ENCODE data around the gene SLC2A4RG. TPM values are rescaled to one million over a fixed set of nuclear protein-coding genes. Genes with fewer than 3 reads are reported as not detected.

The SLC2A4RG gene
- total RNA-seq, 8 experiments from 2014 or later = 19.8 to 57.5 (median 36.4) TPM

DNA sequence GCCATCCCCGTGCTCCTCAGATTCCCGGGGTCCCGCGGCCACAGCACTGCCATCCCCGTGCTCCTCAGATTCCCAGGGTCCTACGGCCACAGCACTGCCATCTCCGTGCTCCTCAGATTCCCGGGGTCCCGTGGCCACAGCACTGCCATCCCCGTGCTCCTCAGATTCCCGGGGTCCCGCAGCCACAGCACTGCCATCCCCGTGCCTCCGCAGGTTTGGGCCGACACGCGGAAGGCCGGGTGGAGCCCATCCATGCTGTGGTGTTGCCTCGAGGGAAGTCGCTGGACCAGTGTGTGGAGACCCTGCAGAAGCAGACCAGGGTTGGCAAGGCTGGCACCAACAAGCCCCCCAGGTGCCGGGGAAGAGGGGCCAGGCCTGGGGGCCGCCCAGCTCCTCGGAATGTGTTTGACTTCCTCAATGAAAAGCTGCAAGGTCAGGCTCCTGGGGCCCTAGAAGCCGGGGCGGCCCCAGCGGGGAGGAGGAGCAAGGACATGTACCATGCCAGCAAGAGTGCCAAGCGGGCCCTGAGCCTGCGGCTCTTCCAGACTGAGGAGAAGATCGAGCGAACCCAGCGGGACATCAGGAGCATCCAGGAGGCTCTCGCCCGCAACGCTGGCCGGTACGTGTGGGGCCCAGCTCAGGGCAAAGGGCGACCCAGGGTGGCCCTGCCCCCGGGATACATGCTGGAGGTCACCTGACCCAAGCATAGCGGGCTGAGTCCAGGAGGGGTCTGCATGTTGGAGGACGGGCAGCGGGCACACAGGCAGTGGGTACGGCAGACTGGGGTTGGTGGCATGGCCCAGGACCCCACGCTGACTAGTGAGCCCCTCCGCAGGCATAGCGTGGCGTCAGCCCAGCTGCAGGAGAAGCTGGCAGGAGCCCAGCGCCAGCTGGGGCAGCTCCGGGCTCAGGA is 4.4 kb upstream of the SLC2A4RG start:
- no peak overlapping the region for H3K27ac ChIP-seq
- no peak for ATAC-seq (replicated peaks in 6 of 8)
- H3K4me3 ChIP-seq = no peak overlapping the region
- peaks cover 8 to 18% of the 10 kb centered on the region in 2 donors for H3K4me1 ChIP-seq (replicated peaks in 1 of 2)
- 87 to 93% (median 93%) methylated on average over 2 to 20 of the region's 48 CpGs; no CpG with 5 or more reads in 6 of the 10 experiments for WGBS, 10 experiments
- in situ Hi-C loops (cut with MboI; ENCODE audit: low pct_unique_long_range_greater_than_20kb in 2 of 9, low sequenced_read_pairs in 9 of 9, unreplicated experiment in 9 of 9) = no loop called here

- peaks cover 8 to 18% of the 10 kb centered on the region in 2 donors for H3K4me1 ChIP-seq (replicated peaks in 1 of 2)
- in situ Hi-C loops (cut with MboI; ENCODE audit: low pct_unique_long_range_greater_than_20kb in 2 of 9, low sequenced_read_pairs in 9 of 9, unreplicated experiment in 9 of 9) = no loop called here
- no peak within 1 kb of the TSS for H3K4me3 ChIP-seq
- H3K27ac ChIP-seq = no peak within 1 kb of the TSS
- WGBS, 10 experiments = 89 to 100% (median 90%) methylated on average over 2 to 17 of the region's 31 CpGs; no CpG with 5 or more reads in 7 of the 10 experiments
- no peak for ATAC-seq (replicated peaks in 6 of 8)
Observed at GRCh38 chr20:63735859-63736718, 3.5 kb upstream of the SLC2A4RG start, which contains the start of gene LIME1. Gene LIME1, plus strand, starts transcription at chr20:63736664. Its CDS starts 886 bp downstream, at chr20:63737550.

DNA sequence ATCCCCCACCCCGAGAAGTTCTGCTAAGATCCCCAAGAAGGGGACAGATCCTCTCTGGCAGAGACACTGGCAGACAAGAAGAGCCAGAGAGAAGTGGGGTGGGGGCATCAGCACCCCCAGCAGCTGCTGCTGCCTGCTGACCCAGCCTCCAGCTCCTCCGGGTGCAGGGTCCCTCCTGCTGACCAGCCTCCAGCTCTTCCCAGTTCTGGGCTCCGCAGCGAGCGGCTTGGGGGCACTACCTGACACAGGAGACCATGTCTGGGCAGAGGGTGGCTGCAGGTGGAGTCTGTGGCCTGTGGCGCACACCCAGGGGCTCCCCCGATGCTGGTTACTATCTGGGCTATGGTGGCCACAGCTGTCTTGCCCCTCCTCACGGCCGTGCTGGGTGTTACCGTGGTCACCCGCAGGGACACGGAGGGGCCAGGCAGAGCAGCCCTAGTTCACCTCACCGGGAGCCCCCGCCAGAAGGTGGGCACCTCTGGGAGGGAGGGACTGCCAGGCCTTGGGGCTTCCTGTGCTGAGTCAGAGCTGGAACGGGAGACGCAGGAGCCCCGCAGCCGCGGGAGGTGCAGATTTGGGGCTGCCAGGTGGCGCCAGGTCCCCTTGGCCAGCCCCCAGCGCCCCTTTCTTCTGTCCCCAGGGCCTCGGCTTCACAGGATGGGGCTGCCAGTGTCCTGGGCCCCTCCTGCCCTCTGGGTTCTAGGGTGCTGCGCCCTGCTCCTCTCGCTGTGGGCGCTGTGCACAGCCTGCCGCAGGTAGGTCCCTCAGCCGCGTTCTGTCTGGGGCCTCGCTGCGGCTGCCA is 2.5 kb upstream of the SLC2A4RG start:
- ATAC-seq (replicated peaks in 6 of 8) = no peak
- H3K4me1 ChIP-seq (replicated peaks in 1 of 2) = peaks cover 17 to 26% of the 10 kb centered on the region in 2 donors
- no peak overlapping the region for H3K4me3 ChIP-seq

GRCh38 chr20:63737695-63737944 is 2.0 kb upstream of the SLC2A4RG start:
- Histone ChIP-seq H3K4me1 (replicated peaks in 1 of 2) (peaks cover 17 to 26% of the 10 kb centered on the region in 2 donors), H3K4me3 (no peak overlapping the region), H3K27ac (no peak overlapping the region)
- no peak for ATAC-seq (replicated peaks in 6 of 8)
- WGBS, 10 experiments = no CpG with 5 or more reads among the region's 26 CpGs
- in situ Hi-C loops (cut with MboI; ENCODE audit: low pct_unique_long_range_greater_than_20kb in 2 of 9, low sequenced_read_pairs in 9 of 9, unreplicated experiment in 9 of 9) = no loop called here

More for the DNA sequence above, 2.5 kb upstream of the SLC2A4RG start:
- H3K27ac ChIP-seq = no peak overlapping the region
- in situ Hi-C loops (cut with MboI; ENCODE audit: low pct_unique_long_range_greater_than_20kb in 2 of 9, low sequenced_read_pairs in 9 of 9, unreplicated experiment in 9 of 9) = no loop called here
- WGBS, 10 experiments = 73 to 100% methylated on average over 1 to 3 of the region's 30 CpGs; no CpG with 5 or more reads in 8 of the 10 experiments

DNA sequence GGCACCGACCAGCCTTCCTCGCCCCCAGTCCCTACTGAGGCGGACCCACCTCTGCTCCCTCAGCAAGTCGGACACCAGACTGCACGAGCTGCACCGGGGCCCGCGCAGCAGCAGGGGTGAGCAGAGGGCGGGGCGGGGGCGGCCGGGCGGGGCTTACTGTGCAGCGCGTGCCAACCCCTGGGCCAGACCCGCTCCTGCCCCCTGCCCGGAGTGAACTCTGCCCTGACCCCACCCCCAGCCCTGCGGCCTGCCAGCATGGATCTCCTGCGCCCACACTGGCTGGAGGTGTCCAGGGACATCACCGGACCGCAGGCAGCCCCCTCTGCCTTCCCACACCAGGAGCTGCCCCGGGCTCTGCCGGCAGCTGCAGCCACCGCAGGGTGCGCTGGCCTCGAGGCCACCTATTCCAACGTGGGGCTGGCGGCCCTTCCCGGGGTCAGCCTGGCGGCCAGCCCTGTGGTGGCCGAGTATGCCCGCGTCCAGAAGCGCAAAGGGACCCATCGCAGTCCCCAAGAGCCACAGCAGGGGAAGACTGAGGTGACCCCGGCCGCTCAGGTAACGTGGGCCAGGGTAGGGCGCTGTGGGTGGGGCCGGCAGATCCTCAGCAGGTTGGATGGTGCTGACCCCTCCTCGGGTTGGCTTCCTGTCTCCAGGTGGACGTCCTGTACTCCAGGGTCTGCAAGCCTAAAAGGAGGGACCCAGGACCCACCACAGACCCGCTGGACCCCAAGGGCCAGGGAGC is 1.5 kb upstream of the SLC2A4RG start:
- WGBS, 10 experiments = 0 to 35% methylated on average over 1 to 6 of the region's 43 CpGs; no CpG with 5 or more reads in 8 of the 10 experiments
- peak overlapping the region; percentile 74 to 94 for H3K27ac ChIP-seq
- peak overlapping the region in 2 of 5 donors; percentile 42 to 56 for H3K4me3 ChIP-seq
- ATAC-seq (replicated peaks in 6 of 8) = no peak
- peaks cover 17 to 26% of the 10 kb centered on the region in 2 donors for H3K4me1 ChIP-seq (replicated peaks in 1 of 2)
- in situ Hi-C loops (cut with MboI; ENCODE audit: low pct_unique_long_range_greater_than_20kb in 2 of 9, low sequenced_read_pairs in 9 of 9, unreplicated experiment in 9 of 9) = no loop called here

- in situ Hi-C loops (cut with MboI; ENCODE audit: low pct_unique_long_range_greater_than_20kb in 2 of 9, low sequenced_read_pairs in 9 of 9, unreplicated experiment in 9 of 9) = no loop called here
- ATAC-seq (replicated peaks in 6 of 8) = peak in 5 of 8 experiments; percentile 12 to 41 (median 31)
- H3K4me1 ChIP-seq (replicated peaks in 1 of 2) = peaks cover 17 to 26% of the 10 kb centered on the region in 2 donors
- peak overlapping the region; percentile 42 to 81 (median 80) for H3K4me3 ChIP-seq
- H3K27ac ChIP-seq = peak overlapping the region; percentile 74 to 94
- 100% methylated on average over 1 of the region's 26 CpGs; no CpG with 5 or more reads in 9 of the 10 experiments for WGBS, 10 experiments
Observed at GRCh38 chr20:63738687-63739129, 868 bp upstream of the SLC2A4RG start.

GRCh38 chr20:63740070-63740626 is 572 bp downstream of the SLC2A4RG start:
- Histone ChIP-seq H3K4me1 (replicated peaks in 1 of 2) (peaks cover 17 to 26% of the 10 kb centered on the region in 2 donors), H3K4me3 (peak overlapping the region; percentile 56 to 81 (median 80)), H3K27ac (peak overlapping the region; percentile 86 to 94)
- in situ Hi-C loops (cut with MboI; ENCODE audit: low pct_unique_long_range_greater_than_20kb in 2 of 9, low sequenced_read_pairs in 9 of 9, unreplicated experiment in 9 of 9) = no loop called here
- ATAC-seq (replicated peaks in 6 of 8) = peak; percentile 4 to 51 (median 32)
- WGBS, 10 experiments = 0% methylated on average over 1 of the region's 80 CpGs; no CpG with 5 or more reads in 9 of the 10 experiments

GRCh38 chr20:63740627-63741353 is 1.2 kb downstream of the SLC2A4RG start:
- peak; percentile 22 to 75 (median 49) for ATAC-seq (replicated peaks in 6 of 8)
- H3K4me3 ChIP-seq = peak overlapping the region; percentile 56 to 81 (median 80)
- peak overlapping the region; percentile 86 to 94 for H3K27ac ChIP-seq
- 0% methylated on average over 1 to 3 of the region's 29 CpGs; no CpG with 5 or more reads in 5 of the 10 experiments for WGBS, 10 experiments
- peaks cover 17 to 26% of the 10 kb centered on the region in 2 donors for H3K4me1 ChIP-seq (replicated peaks in 1 of 2)
- in situ Hi-C loops (cut with MboI; ENCODE audit: low pct_unique_long_range_greater_than_20kb in 2 of 9, low sequenced_read_pairs in 9 of 9, unreplicated experiment in 9 of 9) = no loop called here

DNA sequence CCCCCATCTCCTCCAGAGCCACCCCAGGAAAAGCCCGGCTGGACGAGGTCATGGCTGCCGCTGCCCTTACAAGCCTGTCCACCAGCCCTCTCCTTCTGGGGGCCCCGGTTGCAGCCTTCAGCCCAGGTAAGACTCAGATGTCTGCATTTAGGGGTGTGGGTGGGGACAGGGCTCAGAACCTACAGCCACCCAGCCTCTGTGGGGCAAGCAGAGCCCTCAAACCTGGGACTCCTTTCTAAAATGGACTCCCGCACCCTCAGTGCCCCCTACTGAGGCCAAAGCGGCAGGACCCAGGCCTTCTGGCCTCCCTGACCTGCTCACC is 1.7 kb downstream of the SLC2A4RG start:
- Histone ChIP-seq H3K4me3 (peak overlapping the region; percentile 56 to 81 (median 80)), H3K4me1 (replicated peaks in 1 of 2) (peaks cover 17 to 26% of the 10 kb centered on the region in 2 donors), H3K27ac (peak overlapping the region; percentile 86 to 94)
- no peak for ATAC-seq (replicated peaks in 6 of 8)
- in situ Hi-C loops (cut with MboI; ENCODE audit: low pct_unique_long_range_greater_than_20kb in 2 of 9, low sequenced_read_pairs in 9 of 9, unreplicated experiment in 9 of 9) = no loop called here
- 60% methylated on average over 1 of the region's 6 CpGs; no CpG with 5 or more reads in 9 of the 10 experiments for WGBS, 10 experiments

DNA sequence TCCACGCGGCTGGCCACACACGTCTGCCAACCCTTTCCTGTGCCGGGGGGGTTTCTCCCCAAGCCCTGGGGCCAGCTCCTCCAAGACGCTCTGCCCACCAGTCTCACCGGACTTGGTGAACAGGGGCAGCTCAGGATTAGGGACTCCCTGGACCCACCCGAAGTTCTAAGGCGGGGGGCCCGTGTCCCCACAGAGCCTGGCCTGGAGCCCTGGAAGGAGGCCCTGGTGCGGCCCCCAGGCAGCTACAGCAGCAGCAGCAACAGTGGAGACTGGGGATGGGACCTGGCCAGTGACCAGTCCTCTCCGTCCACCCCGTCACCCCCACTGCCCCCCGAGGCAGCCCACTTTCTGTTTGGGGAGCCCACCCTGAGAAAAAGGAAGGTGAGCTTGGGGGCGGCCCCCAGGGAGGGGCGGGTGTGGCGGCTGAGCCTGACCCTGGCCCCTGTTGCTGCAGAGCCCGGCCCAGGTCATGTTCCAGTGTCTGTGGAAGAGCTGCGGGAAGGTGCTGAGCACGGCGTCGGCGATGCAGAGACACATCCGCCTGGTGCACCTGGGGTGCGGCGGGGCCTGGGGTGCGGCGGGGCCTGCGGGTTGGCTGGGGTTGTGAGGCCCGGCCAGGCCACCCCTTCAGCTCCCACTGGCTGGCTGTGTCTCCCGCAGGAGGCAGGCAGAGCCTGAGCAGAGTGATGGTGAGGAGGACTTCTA is 2.3 kb downstream of the SLC2A4RG start:
- WGBS, 10 experiments = 100% methylated on average over 2 of the region's 30 CpGs; no CpG with 5 or more reads in 9 of the 10 experiments
- Histone ChIP-seq H3K4me3 (peak overlapping the region in 4 of 5 donors; percentile 56 to 80 (median 78)), H3K4me1 (replicated peaks in 1 of 2) (peaks cover 17 to 26% of the 10 kb centered on the region in 2 donors), H3K27ac (peak overlapping the region; percentile 86 to 94)
- in situ Hi-C loops (cut with MboI; ENCODE audit: low pct_unique_long_range_greater_than_20kb in 2 of 9, low sequenced_read_pairs in 9 of 9, unreplicated experiment in 9 of 9) = no loop called here
- ATAC-seq (replicated peaks in 6 of 8) = no peak

Measured in motor neuron (in vitro differentiated cells).